Neural progenitor cell (in vitro differentiated cells): Measurements from ENCODE around the gene PRKAR1A.

Experiments used
- EZH2 ChIP-seq: fragments of 200-600 bp; sonication (generic); IDR thresholded peaks from 2 replicates; pipeline ENCODE4 v1.6.1; 2017; ENCODE audit warnings: antibody characterized with exemption, mild to moderate bottlenecking, moderate library complexity
- TF ChIP-seq, protein P1 (sequence below): fragments of 200-600 bp; sonication (generic); IDR thresholded peaks from 2 replicates; pipeline ENCODE4 v1.5.1; 2017; ENCODE audit warnings: antibody characterized with exemption, mild to moderate bottlenecking

DNA sequence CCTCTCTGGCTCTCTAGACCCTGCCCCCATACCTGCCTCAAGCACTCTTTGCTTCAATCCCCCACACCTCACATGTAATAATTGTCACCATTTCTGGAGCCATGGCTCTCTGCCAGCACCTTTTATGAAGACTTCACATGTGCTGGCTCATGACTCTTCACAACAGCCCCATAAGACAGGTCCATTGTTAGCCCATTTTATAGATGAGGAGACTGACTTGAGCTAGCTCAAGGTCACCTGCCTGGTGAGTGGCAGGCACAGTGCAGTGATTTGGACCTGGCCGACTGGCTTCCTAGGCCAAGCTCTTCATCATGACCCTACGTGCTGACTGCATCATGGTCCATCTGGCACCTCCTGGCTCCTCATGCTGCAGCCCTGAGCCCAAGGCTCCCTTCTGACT is 63.9 kb downstream of the PRKAR1A start:
- TF ChIP-seq, protein P1, sequence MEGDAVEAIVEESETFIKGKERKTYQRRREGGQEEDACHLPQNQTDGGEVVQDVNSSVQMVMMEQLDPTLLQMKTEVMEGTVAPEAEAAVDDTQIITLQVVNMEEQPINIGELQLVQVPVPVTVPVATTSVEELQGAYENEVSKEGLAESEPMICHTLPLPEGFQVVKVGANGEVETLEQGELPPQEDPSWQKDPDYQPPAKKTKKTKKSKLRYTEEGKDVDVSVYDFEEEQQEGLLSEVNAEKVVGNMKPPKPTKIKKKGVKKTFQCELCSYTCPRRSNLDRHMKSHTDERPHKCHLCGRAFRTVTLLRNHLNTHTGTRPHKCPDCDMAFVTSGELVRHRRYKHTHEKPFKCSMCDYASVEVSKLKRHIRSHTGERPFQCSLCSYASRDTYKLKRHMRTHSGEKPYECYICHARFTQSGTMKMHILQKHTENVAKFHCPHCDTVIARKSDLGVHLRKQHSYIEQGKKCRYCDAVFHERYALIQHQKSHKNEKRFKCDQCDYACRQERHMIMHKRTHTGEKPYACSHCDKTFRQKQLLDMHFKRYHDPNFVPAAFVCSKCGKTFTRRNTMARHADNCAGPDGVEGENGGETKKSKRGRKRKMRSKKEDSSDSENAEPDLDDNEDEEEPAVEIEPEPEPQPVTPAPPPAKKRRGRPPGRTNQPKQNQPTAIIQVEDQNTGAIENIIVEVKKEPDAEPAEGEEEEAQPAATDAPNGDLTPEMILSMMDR, result no peak
- no peak for TF ChIP-seq EZH2
